IMR-90 (cell line): ENCODE results near the gene ZFYVE21.

Source experiments
- BHLHE40 ChIP-seq: fragments of 150-350 bp; IDR thresholded peaks from 2 replicates; pipeline ENCODE4 v1.6.1; 2016; ENCODE audit warnings: mild to moderate bottlenecking, low read depth, low read length
- CHD1 ChIP-seq: IDR thresholded peaks from 2 replicates; pipeline ENCODE4 v1.6.1; 2012; ENCODE audit warnings: low read depth, low read length, improper control_type of control experiment
- CTCF ChIP-seq: conservative IDR thresholded peaks from 2 replicates; pipeline ENCODE4 v1.5.1; 2012; ENCODE audit warnings: mild to moderate bottlenecking, low read depth, low read length, improper control_type of control experiment
- MAFK ChIP-seq: IDR thresholded peaks from 2 replicates; pipeline ENCODE4 v1.6.1; 2012; ENCODE audit warnings: low read depth, low read length, improper control_type of control experiment
- MXI1 ChIP-seq: IDR thresholded peaks from 2 replicates; pipeline ENCODE4 v1.6.1; 2012; ENCODE audit warnings: low read depth, mild to moderate bottlenecking, low read length, moderate library complexity, borderline replicate concordance
- POLR2A ChIP-seq: IDR thresholded peaks from 2 replicates; pipeline ENCODE4 v1.6.1; 2012; ENCODE audit warnings: mild to moderate bottlenecking, low read depth, low read length
- RAD21 ChIP-seq: IDR thresholded peaks from 2 replicates; pipeline ENCODE4 v1.6.1; 2012; ENCODE audit warnings: low read length, improper control_type of control experiment
- RCOR1 ChIP-seq: IDR thresholded peaks from 2 replicates; pipeline ENCODE4 v1.6.1; 2012; ENCODE audit warnings: mild to moderate bottlenecking, low read length, improper control_type of control experiment; ENCODE audit not compliant: insufficient replicate concordance
- SMC3 ChIP-seq: fragments of 150-350 bp; IDR thresholded peaks from 2 replicates; pipeline ENCODE4 v1.6.1; 2016; ENCODE audit warnings: low read depth, mild to moderate bottlenecking, antibody characterized with exemption, low read length, moderate library complexity
- USF2 ChIP-seq: fragments of 150-350 bp; IDR thresholded peaks from 2 replicates; pipeline ENCODE4 v1.6.1; 2017; ENCODE audit warnings: mild to moderate bottlenecking, antibody characterized with exemption, low read length, low read depth

GRCh38 chr14:103735439-103735814, 19.8 kb downstream of the ZFYVE21 start:
- TF ChIP-seq CTCF (no peak), MAFK (no peak), MXI1 (no peak), BHLHE40 (no peak), POLR2A (no peak), RAD21 (no peak), RCOR1 (no peak), CHD1 (no peak), USF2 (no peak), SMC3 (no peak)
